HepG2 (cell line): Measurements from ENCODE around the gene FNDC3B.

Experiments
- SETDB1 ChIP-seq: sonication (generic); formaldehyde crosslinking; IDR thresholded peaks from 2 replicates; pipeline ENCODE4 v1.5.1; 2020; ENCODE audit warnings: missing genetic modification reagents, mild to moderate bottlenecking, borderline replicate concordance
- ZNF766 ChIP-seq: sonication (generic); formaldehyde crosslinking; IDR thresholded peaks from 2 replicates; pipeline ENCODE4 v1.5.0; 2020; ENCODE audit warnings: missing genetic modification reagents, borderline replicate concordance

- TF ChIP-seq ZNF766 (CRISPR knock-in tag) (no peak), SETDB1 (CRISPR knock-in tag) (no peak)
These were observed 78.6 kb downstream of the FNDC3B start for GRCh38 chr3:172118019-172118418.
